GM04504 (cell line): ENCODE results near the gene GOLGA1.
A peak's percentile ranks its signal among the peaks of the same experiment; 100 is the strongest.

Experiments
- DNase-seq: peaks from one replicate; pipeline ENCODE4 v3.0.0-alpha.2; 2012; ENCODE audit warnings: low read depth

Gene GOLGA1

DNA sequence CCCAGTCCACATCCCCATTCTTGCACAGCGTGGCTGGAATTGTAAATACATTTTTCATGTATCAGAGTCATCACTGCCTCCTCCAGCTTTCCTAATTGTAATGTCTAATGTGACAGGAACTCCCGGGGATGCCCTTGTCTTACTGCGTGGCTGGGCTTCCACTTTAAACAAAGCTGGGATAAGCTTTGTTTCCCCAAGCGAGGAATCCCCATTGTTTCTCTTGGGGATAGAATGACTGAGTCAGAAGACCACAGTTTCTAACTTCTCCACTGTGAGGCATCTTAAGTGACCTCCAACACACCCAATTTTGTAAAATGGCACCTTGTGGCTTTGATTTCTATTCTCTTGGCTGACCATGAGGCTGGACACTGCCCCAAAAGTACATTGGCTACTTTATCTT lies 56.5 kb downstream of the GOLGA1 start:
- DNase-seq, result no peak

DNA sequence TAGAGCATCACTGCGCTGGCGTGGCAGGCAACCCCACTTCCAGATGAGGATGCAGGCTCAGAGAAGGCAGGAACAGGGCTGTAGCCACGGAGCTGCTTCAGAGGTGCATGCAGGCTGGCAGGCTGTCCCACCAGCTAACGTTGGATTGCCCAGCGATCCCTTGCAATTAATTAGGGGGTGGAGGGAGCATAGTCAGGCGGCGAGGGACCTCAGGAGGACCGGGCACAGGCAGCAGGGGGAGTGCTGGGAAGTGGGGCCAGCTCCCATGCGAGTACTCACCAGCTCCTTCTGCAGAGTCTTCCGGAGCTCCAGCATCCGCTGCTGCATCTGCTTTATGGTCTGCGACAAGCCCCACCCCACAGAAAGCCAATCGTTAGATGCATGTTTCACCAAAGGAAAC lies 58.7 kb downstream of the GOLGA1 start:
- no peak for DNase-seq

DNA sequence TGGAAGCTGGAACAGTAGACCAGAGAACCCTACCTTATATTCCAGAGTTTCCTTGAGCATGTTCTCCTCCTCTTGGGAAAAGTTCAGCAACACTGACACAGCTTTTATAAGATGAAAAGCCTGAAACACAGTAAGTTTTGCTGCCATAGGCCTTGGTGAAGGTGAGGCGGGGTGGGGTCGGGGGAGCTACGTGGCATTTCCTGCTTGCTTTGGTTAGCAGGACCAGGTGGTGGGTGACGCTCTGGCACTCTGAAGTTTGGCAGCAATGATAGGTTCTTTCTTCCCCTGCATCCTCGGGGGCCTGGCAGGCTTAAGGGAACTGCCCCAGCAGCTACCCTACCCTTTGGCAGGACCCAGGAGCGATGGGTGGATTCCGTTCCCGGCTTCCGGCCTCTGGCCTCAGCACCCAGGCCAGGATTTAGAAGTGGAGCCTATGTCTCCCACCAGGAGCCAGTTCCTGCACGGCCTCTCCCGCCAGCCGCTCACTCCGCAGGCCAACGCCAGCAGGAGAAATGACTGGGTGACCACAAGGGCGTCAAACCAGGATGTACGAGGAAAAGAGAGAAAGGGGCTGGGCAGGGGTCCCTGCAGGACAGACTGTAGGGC lies 59.6 kb downstream of the GOLGA1 start:
- no peak for DNase-seq

DNA sequence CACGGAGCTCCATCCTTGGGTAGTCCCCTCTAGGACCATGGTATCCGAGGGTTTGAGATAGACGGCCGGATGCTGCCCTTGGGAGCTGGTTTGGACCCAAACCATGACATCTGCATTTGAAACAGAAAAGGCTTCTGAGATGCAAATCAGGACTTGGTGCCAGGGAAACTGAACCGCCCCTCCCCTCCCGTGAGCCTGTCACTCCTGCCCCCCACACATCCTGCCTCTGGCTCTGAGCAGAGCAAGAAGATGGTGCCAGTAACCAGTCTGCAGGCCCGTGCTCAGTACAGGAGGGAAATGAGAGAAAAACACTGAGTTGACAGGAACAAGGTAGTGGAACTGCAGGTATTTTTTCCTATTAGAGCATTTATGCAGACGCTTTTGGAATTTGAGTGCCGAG lies 60.4 kb downstream of the GOLGA1 start:
- DNase-seq, result no peak

DNA sequence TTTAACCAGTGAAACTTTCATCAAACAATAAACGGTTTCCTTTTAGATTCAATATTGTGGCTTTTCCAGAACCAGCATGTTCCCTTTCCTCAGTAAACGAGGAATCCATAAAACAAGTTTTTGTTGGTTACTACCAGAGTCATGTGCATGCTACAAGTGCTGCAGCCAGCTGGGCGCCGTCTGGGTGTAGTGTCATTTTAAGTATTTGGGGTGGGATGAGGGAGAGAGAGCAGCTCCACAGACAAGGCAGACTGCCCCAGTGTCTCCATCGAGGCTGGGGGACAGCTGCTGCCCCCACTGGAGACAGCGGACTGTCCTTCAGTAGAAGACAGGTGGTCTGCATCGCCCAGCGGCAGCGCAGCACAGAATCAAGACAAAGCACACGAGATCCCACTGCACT lies 61.7 kb downstream of the GOLGA1 start:
- DNase-seq, result no peak

DNA sequence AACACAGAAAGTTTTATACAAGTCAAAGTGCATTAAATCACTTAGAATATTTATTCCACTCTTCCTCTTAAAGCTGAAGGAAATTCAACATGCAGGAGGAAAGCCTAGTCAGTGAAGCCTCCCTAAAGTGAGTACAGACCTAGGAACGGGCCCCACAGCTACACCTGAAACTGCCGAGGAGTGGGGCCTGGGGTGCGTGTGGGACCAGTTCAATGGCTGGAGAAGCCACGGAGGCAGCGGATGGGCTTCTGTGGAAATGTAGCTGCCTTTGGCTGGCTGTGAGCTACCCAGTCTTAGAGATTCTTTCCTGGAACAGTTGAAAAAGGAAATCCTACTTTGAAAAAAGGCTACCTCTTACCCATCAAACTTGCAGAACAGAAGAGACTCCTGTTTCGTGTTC lies 62.4 kb downstream of the GOLGA1 start:
- no peak for DNase-seq

DNA sequence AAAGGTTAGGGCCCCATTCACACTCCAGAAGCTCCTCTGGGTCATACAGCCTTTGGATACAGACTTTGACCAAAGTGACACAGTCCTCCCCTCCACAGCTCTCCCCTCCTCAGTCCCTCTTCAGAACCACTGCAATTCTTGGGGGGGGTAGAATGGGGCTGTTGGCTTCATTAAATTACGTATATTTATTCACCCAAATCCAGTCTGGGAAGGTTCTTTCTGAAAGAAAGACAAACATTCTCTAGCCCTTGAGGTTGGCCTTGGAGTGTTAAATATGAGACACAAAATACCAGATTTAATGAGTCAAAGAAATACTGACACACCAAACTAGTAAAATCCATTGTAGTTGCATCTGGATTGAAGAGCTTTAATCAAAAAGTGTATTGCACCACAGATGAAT lies 62.9 kb downstream of the GOLGA1 start:
- no peak for DNase-seq

DNA sequence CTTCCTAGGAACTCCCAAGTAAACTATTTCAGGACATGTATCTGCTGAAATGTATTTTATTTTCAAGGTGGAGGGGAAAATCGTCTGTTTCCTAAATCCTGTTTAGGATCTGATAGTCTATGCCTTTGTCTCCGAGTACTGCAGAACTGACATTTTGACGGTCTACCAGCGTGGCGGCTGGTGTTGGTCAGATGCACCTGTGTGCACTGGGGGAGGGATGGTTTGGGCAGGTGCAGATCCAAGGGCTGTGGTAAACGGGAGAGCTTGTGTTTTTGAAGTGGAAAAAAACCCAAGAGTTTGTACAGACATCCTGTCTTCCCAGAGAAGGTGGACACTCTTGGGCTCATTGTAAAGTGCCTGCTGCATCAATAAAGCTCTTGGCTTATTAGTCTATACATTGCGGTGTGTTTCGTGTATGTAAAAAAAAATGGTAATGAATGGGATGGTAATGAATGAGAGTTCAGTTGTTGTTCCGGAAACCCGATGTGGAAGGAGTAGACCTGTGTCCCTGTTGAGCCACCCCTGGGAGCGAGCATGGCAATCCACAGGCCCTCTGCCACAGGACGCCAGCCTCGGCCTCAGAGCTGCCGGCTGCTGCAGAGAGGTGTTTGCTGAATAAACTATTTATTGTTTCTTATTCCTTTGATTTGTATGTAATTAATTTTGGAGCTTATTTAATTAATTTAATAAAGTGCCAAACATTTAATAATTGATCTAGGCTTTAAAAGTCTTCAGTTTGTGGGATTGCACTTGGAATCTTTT lies 63.7 kb downstream of the GOLGA1 start:
- DNase-seq, result no peak

DNA sequence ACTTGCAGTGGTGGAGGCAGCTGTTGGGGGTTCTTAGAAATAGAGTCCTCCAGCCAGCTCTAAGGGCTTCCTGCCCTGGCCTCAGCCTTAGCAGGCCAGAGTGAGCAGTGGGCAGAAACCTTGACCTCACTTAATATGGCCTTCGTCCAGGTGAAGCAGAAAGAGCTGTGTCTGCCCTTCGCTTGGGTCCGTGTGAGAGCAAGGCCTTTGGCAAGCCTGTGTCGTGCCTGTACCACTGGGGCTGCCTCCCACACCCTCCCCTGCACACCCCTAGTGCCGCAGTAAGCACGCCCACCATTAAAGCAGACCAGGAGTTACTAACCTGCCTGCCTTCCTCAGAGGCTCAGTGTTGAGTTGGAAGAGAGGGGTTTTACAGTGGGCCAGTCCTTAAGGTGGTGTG lies 65.4 kb downstream of the GOLGA1 start:
- DNase-seq, result no peak

DNA sequence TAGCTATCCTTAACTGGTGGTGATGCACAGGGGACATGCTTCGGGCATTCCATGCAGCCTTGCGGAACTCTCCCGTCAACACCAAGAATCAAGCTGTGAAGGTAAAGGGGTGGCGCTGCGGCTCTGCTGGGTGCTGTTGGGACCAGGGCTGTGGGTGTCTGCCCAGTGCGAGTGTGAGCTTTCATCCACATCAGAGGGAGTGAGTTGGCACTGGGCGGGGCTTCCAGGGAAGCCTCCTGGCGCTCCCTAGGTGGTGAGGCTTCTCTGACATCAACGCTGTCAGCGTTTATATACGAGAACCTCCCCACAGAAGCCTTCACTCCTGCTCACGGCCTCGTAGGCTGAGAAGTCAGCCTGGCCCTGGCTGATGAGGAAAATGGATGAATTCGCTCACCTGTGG lies 67.2 kb downstream of the GOLGA1 start:
- DNase-seq, result no peak

DNA sequence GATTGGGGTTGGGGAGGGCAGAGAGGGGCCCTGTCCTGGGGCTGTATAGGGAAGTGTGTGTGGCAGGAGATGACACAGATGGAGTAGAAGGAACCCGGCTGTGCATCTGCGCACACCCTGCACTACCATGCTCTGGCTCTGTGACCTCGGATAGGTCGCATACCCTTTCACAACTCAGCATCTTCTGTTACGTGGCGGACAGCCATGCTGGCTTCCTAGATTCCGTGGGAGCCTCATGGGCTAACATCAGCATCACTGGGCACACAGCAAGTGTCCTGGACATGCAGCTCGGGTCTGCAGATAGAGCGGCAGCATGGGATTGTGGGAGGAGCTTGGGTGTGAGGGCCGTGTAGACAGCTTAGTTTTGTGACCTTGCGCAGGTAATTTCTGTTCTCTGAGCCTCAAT lies 69.7 kb downstream of the GOLGA1 start:
- DNase-seq, result no peak

DNA sequence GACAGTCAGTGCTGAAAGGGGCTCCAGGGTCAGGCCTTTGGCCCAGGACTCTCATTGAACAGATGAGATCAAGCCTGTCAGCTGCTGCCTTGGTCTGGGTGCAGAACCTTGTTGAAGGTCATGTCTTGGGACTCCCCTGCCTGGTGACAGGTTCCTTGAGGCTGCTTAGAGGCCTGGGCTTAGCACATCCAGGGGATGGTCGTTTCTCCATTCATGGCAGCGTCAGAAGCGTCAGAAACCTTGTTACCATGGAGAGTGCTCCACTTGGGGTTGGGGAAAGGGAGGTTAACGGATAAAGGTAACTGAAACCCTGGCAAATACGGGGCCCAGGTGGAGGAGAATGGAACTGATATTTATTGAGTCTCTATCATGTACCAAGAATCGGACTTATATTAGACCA lies 70.2 kb downstream of the GOLGA1 start:
- DNase-seq, result no peak

DNA sequence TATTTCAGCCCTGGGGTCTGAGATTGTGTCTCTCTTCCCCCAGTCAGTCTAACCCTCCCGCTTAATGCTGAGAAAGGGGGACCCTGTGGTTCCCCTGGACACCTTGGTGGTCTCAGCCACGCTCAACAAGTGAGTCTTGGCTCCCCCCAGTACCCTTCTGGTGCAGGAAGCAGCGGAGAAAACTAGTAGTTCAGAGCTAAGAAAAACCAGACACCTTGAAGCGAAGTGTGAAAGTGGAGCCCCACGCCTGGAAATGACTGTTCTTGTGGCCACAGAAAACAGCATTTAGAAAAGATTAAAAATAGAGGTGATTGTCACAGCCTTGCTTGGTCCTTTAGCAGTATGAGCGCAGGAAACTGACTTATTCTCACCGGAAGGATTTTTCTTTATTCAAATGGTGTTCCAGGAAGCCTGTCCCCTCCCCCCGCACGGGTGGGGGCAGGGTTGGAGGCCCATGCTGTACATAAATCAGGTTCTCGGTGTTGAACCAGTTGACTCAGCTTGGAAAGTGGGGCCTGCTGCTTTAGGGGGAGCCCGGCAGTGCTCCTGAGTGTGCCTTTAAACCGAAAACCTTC lies 70.8 kb downstream of the GOLGA1 start:
- no peak for DNase-seq

DNA sequence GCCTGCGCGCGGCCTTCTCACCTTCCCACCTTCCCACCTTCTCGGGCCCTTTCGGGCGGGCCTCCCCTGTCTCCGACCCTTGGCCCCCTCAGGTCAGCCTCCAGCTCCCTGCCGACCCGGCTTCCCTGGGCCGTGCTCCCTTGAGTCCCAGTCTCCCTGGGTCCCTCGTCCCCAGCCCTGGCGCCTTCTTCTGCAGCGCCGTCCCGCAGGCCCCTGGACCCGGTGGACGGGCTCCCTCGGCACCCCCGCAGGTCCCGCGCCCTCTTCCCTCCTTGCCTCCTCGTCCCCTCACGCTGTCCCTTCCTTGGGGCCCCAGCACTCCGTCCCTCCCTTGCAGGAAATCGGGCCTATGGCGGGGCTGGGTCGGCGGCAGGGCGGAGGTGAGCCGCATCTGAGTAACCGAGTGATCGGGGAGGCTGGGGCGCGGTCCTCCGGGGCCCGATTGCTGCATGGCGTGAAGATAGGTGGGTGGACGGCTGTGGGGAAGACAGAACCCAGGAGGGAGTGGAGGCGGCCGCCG lies 71.4 kb downstream of the GOLGA1 start:
- DNase-seq, result no peak

DNA sequence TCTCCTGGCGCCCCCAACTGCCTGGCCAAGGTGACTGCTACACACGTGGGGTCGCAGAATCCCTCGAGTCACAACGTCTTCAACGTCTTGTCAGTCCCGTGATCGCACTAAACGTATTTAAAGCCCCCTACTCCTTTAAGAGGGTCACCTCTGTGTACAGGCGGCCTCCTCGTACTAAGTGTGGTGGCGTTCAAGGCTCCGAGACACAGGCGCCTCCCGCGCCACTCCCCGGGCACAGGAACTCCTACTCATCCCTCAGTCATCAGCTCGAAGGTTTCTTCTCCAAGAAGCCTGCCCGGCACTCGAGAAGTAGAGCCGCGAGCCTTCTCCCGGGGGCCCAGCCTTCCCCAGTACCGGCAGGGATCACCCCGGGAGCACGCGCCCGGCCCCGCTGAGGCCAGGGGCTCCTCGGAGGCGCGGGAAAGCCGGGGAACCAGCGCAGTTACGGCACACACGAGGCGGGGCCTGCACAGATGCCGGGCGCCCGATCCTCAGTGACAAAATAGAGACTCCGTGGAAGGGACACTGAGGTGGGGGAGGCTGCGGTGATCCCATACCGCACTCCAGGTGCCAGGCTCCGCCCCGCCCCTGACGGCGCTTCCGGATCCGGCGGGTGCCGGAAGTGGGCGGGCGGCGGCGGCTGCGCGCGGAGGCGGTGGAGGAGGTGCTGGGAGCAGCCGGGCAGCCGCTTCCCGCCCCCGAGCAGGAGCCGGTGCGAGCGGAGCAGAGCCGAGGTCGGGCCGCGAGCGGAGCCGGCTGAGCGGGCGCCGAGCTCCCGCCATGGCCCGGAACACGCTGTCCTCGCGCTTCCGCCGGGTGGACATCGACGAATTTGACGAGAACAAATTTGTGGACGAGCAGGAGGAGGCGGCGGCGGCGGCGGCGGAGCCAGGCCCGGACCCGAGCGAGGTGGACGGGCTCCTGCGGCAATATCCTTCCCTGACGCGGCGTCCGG lies 72.1 kb downstream of the GOLGA1 start:
- DNase-seq, result peak; percentile 64

DNA sequence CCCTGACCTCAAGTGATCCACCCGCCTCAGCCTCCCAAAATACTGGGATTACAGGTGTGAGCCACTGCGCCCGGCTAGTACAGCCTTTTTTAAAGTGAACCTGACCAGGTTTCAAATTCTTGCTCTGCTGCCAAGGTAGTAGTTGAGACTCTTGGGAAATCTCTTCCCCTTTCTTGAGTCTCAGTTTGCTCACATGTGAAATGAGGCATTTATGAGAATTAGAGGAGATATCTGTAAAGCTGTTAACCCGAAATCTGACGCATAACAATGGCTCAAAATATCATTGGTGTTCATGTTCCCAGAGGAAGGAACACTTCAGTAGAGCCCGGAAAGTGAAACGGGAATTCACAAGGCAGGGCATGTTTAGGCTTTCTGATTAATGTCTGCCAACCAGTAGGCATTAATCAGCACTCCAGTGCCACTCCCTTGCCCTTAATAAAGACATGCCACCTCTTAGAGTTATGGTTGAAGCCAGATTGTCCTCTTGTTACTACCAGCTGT lies 77.5 kb downstream of the GOLGA1 start:
- DNase-seq, result no peak

DNA sequence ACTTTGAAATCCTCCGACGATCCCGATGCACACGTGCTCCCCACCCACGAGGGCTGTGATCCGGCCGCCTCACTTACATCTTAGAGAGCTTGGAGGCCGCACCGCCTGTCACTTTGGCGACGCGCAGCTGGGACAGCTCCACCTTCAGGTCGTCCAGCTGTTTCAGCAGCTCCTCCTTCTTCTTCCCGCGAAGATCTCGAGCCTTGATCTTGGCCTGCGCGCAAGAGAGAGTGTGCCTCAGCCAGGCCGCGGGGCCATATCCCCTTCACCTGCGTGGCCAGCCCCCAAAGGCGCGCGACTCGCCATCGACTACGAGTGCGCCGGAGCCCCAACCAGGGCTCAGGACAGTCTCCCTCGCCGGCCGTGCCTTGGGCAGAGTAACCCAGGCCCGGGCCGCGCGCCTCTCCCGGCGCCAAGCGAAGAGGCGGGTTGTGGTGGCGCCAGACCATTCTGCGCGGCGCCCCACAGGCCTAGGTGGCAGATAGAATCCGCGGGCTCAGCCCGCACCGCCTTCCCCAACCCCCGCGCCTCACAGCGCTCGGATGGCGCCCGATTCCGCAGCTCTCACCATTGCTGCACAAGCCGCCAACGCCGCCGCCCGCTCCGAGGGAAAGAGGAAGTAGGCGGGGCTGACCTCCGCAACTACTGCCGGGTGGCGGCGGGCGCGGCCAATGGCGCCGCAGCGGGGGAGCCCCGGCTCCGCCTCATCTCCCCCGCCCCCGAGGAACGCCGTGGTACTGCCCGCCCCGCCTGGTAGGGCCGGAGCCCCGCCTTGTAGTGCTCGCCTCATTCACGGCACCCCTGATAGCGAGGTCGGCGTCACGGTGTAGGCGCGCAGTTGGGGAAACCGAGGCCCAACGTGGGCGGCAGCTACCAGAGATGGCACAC lies 79.3 kb downstream of the GOLGA1 start, which contains the start of the genes ARPC5L and RPL35:
Gene ARPC5L, plus strand, starts transcription at position 789 of the 888 bp plus-strand sequence. CDS start 7,161 bp downstream, outside the sequence.
Gene RPL35, minus strand, starts transcription at position 616 of the 888 bp plus-strand sequence. Its CDS starts 45 bp downstream, at position 571.
- peak; percentile 80 for DNase-seq

DNA sequence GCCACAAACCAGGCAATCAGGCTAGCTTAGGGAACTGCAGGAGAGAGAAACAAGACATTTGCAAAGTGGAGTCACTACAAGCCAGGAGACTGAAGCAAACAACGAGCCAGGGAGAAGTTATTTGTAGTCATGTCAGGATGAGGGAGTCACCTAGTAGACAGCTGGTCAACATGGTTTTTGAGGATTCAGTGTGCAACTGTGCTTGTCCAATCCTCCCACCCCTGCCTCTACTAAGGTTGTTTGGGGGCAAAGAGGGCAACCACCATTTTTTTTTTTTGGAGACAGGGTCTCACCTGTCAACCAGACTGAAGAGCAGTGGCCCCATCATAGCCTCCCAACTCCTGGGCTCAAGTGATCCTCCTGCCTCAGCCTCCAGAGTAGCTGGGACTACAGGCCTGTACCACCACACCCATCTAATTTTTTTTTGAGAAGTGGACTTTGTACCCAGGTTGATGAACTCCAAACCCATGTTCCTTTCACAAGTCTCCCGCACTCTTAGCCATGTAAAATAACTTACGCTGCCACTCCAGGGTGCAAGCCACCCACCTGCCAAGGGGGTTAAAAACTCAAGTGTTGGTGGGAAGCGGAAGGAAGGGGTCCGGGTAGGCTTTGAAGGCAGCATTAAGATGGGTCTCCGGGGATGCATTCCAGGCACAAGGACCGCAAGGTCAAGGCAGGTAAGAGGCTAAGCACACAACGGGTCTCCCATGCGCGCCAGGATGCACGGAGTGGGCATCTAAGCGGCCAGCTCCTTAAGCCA lies 80.1 kb downstream of the GOLGA1 start:
- DNase-seq, result no peak

DNA sequence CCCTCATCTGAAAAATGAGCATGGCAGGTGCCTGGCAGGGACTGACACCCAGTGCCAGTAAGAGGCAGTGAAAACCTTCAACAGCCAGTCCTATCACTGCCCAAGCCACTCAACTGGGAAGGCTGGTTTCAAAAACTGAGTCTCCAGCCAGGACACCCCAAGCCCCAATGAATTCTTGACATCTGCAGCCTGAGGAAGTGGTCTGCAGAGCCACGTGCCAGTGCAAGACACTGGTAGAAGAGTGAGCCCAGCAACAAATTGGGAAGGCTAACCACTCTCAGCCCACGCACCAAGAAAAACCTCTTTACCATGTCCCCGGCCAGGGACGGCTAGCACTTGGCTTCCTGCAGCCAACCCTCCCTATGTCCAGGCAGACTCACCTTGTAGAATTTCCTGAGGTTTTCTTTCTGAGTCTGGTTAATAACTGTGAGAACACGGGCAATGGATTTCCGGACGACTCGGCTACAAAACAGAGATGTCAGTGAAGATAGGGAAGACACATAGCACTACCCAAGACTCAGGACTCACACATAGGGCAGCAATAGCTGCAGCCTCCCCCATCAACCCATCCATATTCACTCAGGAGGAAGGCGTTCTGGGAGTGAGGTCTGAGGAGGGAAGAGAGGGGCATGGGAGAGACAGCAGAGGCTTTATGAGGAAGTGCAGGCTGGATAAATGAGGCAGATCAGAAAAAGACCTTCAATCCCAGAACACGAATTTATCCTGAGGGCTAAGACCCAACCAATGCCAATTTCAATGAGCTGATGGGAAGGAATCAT lies 80.9 kb downstream of the GOLGA1 start:
- no peak for DNase-seq
